Tibial nerve (tissue), 4 donors: Measurements from ENCODE around the gene DDX23. TPM values are rescaled to one million over a fixed set of nuclear protein-coding genes. Genes with fewer than 3 reads are reported as not detected.
"Not testable (repeated sequence)": the region's sequence is repeated elsewhere in the genome, so short reads cannot be mapped to it uniquely, and the experiment has no call there.

ENCODE experiments used
- DNase-seq, 2 donors: peaks; one replicate each; pipeline ENCODE4 v3.0.0-alpha.2; 2019; ENCODE audit warnings: low spot score in 2 of 2
- H3K27ac ChIP-seq, 4 donors: fragments of 200-600 bp; sonication (generic) in 3 of 4; one replicate each; pipeline ENCODE4 v1.5.1; 2017 to 2019; ENCODE audit warnings: mild to moderate bottlenecking in 1 of 4
- H3K27me3 ChIP-seq, 2 donors: fragments of 200-600 bp; sonication (generic) in 1 of 2; one replicate each; pipeline versions ENCODE4 v1.5.1 to v1.6.0; 2017 to 2019
- H3K36me3 ChIP-seq, 3 donors: fragments of 200-600 bp; sonication (generic); one replicate each; pipeline ENCODE4 v1.5.1; 2018 to 2019
- H3K4me1 ChIP-seq, 4 donors: fragments of 200-600 bp; sonication (generic) in 3 of 4; one replicate each; pipeline ENCODE4 v1.5.1; 2017 to 2019
- H3K4me3 ChIP-seq, 4 donors: fragments of 200-600 bp; sonication (generic) in 3 of 4; one replicate each; pipeline ENCODE4 v1.5.1; 2017 to 2019; ENCODE audit warnings: mild to moderate bottlenecking in 1 of 4, moderate library complexity in 1 of 4
- H3K9me3 ChIP-seq, 4 donors: fragments of 200-600 bp; sonication (generic) in 3 of 4; one replicate each; pipeline ENCODE4 v1.5.1; 2017 to 2019
- EP300 ChIP-seq, 2 donors: sonication (generic); formaldehyde crosslinking; IDR thresholded peaks; one replicate each; pipeline ENCODE4 v1.6.1; 2017; ENCODE audit warnings: antibody characterized with exemption in 2 of 2, mild to moderate bottlenecking in 1 of 2
- POLR2A ChIP-seq, 2 donors: fragments of 450-650 bp; IDR thresholded peaks; one replicate each; pipeline ENCODE4 v1.6.1; 2017; ENCODE audit warnings: antibody characterized with exemption in 2 of 2, mild to moderate bottlenecking in 2 of 2, moderate library complexity in 2 of 2
- WGBS, 2 donors: methylation state at CpG; one replicate each; pipeline ENCODE4 v1.1.5; 2018; 5-methylcytosine and 5-hydroxymethylcytosine counted together
- total RNA-seq, 4 donors: library from RNA; depleted of rRNA; stranded (reverse); fragments of >200 nt; gene quantifications; one replicate each; pipeline ENCODE4 v1.1.0, GENCODE V29; 2016
- TF ChIP-seq, protein P1 (sequence below), 5 experiments: fragments of 200-600 bp in 3 of 5; fragments of 450-650 bp in 2 of 5; sonication (generic) in 3 of 5; IDR thresholded peaks; one replicate each; pipeline ENCODE4 v1.5.1; 2016 to 2019; ENCODE audit warnings: antibody characterized with exemption in 5 of 5, mild to moderate bottlenecking in 3 of 5, moderate library complexity in 2 of 5

DDX23 gene
- total RNA-seq, 4 donors from 2014 or later = 40.9 to 73.7 (median 49.8) TPM

DNA sequence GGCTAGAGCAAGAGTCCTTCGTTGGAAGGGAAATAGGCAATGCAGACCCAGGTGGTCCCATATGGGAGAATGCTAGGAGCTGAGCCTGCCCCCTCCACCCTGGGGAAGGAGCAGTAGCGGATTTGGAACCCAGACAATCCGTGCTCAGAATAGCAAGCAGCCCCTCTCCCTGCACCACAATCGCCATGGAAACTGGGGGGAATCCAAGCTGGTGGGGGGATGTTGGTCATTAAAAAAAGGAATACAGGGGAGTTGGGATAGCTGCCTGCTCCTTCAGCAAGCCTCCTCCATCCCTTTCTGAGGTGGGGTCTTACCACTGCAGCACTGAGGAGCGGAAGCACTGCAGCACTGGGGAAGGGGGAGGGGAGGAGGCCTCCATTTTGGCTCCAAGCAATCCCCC is 10.8 kb upstream of the DDX23 start:
- DNase-seq = no peak
- Histone ChIP-seq H3K27me3 (peaks cover 0 to 29% of the 10 kb centered on the region in 2 donors), H3K4me1 (peaks cover 0 to 15% (median 2%) of the 10 kb centered on the region in 4 donors), H3K36me3 (no peaks in the 10 kb centered on the region), H3K27ac (no peak overlapping the region), H3K9me3 (no peaks in the 10 kb centered on the region), H3K4me3 (no peak overlapping the region)
- 58 to 69% methylated on average over 5 of the region's 5 CpGs for WGBS, 2 donors
- TF ChIP-seq EP300 (IDR thresholded peaks at IDR 0.05) (no peak), POLR2A (IDR thresholded peaks at IDR 0.05) (no peak)
- TF ChIP-seq, protein P1, sequence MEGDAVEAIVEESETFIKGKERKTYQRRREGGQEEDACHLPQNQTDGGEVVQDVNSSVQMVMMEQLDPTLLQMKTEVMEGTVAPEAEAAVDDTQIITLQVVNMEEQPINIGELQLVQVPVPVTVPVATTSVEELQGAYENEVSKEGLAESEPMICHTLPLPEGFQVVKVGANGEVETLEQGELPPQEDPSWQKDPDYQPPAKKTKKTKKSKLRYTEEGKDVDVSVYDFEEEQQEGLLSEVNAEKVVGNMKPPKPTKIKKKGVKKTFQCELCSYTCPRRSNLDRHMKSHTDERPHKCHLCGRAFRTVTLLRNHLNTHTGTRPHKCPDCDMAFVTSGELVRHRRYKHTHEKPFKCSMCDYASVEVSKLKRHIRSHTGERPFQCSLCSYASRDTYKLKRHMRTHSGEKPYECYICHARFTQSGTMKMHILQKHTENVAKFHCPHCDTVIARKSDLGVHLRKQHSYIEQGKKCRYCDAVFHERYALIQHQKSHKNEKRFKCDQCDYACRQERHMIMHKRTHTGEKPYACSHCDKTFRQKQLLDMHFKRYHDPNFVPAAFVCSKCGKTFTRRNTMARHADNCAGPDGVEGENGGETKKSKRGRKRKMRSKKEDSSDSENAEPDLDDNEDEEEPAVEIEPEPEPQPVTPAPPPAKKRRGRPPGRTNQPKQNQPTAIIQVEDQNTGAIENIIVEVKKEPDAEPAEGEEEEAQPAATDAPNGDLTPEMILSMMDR (IDR thresholded peaks at IDR 0.05) = no peak

DNA sequence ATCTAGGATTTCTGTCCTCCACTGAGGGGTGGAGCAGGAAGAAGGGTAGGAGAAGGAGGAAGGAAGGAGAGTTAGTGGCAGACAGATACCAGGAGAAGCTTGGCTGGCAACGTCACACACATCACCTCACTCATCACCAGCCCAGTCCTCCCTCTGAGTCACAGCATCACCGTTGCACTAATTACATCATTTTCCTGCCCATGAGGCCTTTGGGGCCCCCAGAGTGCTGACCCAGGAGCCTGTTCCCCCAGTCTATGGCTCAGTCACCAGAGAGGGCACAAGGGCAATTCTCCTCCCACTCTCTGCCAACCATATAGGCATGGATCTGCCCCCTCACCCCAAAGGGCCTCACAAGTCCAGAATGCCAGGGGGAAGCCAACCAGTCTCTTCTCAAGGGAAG is 9.1 kb upstream of the DDX23 start:
- no peak for DNase-seq
- H3K4me1 ChIP-seq = peaks cover 0 to 13% (median 2%) of the 10 kb centered on the region in 4 donors
- no peaks in the 10 kb centered on the region for H3K36me3 ChIP-seq
- TF ChIP-seq POLR2A (IDR thresholded peaks at IDR 0.05) = no peak
- TF ChIP-seq, protein P1 (IDR thresholded peaks at IDR 0.05) = no peak
- TF ChIP-seq EP300 (IDR thresholded peaks at IDR 0.05) = no peak
- 43% methylated on average over 2 of the region's 2 CpGs for WGBS, 2 donors
- H3K9me3 ChIP-seq = no peaks in the 10 kb centered on the region
- peaks cover 0 to 29% of the 10 kb centered on the region in 2 donors for H3K27me3 ChIP-seq
- no peak overlapping the region for H3K4me3 ChIP-seq
- no peak overlapping the region for H3K27ac ChIP-seq

DNA sequence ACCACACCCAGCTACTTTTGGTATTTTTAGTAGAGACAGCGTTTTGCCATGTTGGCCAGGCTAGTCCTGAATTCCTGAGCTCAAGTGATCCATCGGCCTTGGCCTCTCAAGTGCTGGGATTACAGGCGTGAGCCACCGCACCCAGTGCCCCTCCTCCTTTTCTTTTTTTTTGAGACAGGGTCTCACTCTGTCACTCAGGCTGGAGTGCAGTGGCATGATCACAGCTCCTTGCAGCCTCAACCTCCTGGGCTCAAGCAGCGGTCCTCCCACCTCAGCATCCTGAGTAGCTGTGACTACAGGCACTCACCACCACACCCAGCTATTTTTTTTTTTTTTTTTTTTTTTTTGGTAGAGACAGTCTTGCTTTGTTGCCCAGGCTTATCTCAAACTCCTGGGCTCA is 8.3 kb upstream of the DDX23 start:
- not testable (repeated sequence) for H3K36me3 ChIP-seq, DNase-seq, H3K9me3 ChIP-seq, H3K27ac ChIP-seq, H3K4me3 ChIP-seq, H3K4me1 ChIP-seq
- peaks cover 0 to 28% of the 10 kb centered on the region in 2 donors for H3K27me3 ChIP-seq
- 93 to 96% methylated on average over 5 of the region's 5 CpGs for WGBS, 2 donors

DNA sequence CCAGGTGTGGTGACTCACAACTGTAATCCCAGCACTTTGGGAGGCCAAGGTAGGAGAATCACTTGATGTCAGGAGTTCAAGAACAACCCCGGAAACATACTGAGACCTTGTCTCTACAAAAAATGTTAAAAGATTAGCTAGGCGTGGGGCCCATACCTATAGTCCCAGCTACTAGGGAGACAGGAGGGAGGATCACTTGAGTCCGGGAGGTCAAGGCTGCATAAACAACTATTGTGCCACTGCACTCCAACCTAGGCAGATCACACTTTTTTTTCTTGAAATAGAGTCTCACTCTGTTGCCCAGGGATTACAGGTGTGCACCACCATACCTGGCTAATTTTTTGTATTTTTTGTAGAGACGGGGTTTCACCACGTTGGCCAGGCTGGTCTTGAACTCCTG is 7.6 kb upstream of the DDX23 start:
- Histone ChIP-seq H3K4me3 (no peak overlapping the region), H3K27me3 (peaks cover 0 to 21% of the 10 kb centered on the region in 2 donors), H3K9me3 (no peaks in the 10 kb centered on the region), H3K27ac (no peak overlapping the region), H3K36me3 (no peaks in the 10 kb centered on the region), H3K4me1 (peaks cover 0 to 2% (median 0%) of the 10 kb centered on the region in 4 donors)
- 95 to 96% methylated on average over 5 of the region's 5 CpGs for WGBS, 2 donors
- TF ChIP-seq EP300 (IDR thresholded peaks at IDR 0.05) = no peak
- TF ChIP-seq, protein P1 (IDR thresholded peaks at IDR 0.05) = no peak
- no peak for TF ChIP-seq POLR2A (IDR thresholded peaks at IDR 0.05)
- no peak for DNase-seq

DNA sequence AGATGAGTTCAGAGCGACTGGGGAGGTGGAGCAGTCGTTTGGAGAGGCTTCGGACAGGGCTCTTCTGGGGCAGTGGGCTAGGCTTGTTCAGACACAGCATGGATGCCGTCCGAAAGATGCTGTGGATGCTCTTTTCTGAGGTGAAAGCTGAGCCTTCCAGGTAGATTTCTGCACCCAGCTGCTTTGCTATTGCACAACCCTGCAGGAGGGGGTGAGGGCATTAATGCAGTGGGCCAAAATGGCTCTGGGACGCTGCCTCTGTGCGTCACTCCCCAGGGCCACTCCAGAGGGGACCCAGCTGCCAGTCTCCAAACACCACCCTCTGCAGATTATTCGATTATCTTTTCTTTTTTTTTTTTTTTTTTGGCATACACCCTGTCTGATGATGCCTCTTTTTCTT is 6.1 kb upstream of the DDX23 start:
- 78 to 85% methylated on average over 8 of the region's 8 CpGs for WGBS, 2 donors
- TF ChIP-seq, protein P1 (IDR thresholded peaks at IDR 0.05) = no peak

More for the DNA sequence above, 6.1 kb upstream of the DDX23 start:
- H3K4me3 ChIP-seq = no peak overlapping the region
- H3K27ac ChIP-seq = no peak overlapping the region
- no peaks in the 10 kb centered on the region for H3K36me3 ChIP-seq
- H3K27me3 ChIP-seq = peaks cover 0 to 7% of the 10 kb centered on the region in 2 donors
- no peaks in the 10 kb centered on the region for H3K9me3 ChIP-seq
- H3K4me1 ChIP-seq = peaks cover 0 to under 1% (median 0%) of the 10 kb centered on the region in 4 donors
- no peak for DNase-seq
